Stimulated activated naive CD4-positive, alpha-beta T cell (primary cell): ENCODE results near the gene CRYBA1.
"Not testable (repeated sequence)": the region's sequence is repeated elsewhere in the genome, so short reads cannot be mapped to it uniquely, and the experiment has no call there.

Source experiments
- DNase-seq, 6 experiments: peaks; one replicate each; lab custom pipeline; 2025; lab: John Stamatoyannopoulos, UW

The CRYBA1 gene, protein sequence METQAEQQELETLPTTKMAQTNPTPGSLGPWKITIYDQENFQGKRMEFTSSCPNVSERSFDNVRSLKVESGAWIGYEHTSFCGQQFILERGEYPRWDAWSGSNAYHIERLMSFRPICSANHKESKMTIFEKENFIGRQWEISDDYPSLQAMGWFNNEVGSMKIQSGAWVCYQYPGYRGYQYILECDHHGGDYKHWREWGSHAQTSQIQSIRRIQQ

DNA sequence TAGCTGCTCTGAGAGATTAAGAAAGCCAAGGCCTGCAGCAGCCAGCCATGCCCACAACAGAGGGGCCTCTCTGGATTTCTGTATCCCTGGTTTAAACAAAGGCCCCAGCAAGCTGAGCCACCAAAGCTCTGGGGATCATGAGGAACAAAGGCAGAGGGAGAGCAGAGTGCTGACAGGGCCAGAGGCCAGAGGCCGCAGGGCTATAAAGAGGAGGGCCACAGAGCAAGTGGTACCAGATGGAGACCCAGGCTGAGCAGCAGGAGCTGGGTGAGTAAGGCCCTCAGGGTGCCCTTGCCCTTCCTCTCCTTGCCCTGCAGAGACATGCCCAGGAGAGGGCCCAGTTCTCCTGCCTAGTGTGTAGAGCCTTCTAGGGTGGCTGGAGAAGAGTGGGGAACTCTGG, at the start of gene CRYBA1:
TSS of gene CRYBA1 (plus strand) at position 232 of the 400 bp plus-strand sequence. CDS start at position 237, 5 bp downstream.
- DNase-seq, result no peak

DNA sequence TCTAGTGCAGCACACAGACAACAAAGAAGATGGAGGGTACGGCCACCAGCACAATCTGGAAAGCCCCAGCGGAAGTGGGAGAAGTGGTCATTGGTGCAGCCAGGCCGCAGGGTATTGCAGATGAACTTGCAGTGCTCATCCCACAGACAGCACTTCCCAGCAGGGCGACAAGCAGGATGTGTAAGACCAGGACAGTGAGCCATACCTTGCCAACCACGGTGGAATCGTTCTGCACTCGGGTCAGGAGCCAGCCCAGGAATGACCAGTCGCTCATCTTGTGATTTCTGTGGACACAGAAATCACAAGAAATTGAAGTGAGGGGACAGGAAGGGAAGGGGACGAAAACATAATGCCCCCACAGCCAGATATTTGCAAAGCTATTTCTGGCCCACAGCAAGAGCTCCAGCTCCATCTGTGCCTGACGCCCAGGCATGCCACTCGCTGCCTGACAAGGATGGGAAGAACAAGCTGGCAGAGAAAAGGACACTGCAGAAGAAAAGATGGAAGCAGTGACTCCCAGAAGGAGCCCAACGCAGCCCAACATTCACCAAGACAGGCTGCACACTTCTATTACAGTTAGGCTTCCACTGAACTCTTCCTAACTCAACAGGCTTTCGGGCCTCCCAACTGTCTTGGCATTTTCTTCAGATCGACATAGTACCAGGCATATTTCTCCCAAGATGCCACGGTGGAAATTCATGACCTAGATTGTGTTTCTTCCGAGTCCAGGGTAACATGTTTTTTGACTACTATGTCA, 49.0 kb upstream of the CRYBA1 start:
- no peak for DNase-seq

DNA sequence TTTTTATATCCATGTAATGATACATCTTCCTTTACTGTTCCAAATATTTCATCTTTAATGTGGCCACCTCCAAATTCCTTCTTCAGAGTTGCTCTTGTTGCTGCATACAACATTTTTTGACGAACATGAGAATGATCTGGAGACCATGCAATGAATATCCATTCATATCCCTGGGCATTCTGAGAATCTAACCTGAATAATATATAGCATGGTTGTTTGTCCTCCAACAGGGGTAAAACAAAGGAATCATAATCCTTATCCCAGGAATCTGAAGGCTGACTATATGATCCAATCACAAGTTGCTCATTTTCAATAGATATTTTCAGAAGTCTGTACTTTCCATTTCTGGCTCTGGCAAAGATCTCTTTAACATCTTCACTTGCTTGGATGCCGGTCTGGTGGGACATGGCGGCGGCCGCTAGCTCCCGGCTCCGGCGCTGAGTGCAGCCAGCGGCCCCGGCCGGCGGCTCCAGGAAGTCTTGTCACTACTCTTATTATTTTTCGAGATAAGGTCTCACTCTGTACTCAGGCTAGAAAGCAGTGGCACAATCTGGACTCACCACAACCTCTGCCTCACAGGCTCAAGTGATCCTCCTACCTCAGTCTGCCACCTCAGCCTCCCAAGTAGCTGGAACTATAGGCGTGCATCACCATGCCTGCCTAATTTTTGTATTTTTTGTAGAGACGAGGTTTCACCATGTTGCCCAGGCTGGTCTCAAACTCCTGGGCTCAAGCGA, 42.4 kb upstream of the CRYBA1 start:
- not testable (repeated sequence) for DNase-seq

DNA sequence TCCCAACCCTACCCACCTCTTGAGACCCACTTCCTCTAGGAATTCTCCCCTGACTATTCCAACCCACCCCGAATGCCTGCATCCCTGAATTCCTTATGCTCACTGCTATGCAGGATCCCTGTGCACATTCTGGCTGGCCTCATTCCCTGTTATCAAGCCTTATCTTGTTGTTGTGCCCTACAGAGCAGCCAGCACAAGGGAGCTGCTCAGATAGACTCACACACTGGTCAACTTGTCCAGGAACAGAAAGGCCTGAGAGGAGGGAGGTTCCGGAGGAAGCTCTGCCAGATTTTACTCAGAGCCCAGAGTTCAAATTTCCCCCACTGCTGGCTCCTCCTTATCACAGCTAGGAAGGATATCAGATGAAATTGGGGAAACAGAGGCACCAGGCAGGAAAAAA, 41.6 kb upstream of the CRYBA1 start:
- DNase-seq, result no peak

DNA sequence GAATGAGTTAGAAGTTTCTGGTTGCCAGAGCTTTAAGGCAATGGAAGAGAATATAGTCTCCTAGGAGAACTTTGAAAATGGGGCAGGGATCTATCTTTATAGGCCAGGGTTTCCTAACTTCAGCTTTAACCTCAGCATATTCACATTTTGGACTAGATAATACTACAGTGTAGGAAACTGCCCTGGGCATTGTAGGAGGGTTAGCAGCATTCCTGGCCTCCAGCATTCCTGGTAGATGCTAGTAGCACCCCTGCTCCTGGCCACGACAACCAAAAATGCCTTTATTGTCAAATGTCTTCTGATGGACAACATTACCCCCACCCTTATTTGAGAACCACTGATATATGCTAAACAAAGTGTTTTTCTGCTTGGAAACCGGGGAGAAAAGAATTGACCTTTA, 38.7 kb upstream of the CRYBA1 start:
- DNase-seq, result no peak

DNA sequence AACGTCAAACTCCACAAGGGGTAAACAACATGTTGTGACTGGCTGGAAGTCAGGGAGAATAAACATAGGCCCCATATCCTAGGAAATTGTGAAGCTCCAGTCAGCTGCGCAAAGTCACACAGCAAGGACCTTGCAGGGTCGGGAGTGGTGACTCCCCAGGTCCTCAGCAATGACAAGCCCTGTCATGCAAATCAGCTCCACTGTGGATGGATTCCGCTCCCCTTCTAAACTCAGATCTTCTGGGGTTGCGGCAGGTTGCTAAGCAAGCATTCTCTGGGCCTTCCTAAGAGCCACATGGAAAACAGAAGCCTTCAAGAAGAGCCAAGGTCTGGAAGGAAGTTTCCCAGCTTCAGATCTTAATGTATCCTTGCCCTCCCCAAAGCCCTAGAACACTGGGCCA, 37.6 kb upstream of the CRYBA1 start:
- DNase-seq, result no peak

DNA sequence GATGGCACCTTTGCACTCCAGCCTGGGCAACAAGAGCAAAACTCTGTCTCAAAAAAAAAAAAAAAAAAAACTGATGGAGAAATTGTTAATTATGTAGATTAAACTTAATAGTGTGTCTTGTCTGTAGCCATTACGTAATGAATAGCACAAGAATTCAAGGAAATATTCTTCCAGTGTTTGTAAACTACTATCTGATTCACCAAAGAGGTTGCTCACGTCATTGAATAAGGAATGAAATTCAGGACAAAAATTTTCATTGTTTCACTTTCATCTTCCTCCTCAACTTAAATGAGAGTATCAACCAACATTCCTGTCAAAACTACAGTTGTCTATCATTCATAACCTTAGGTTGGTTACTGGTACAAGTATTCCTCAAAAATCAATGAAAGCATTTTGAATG, 35.8 kb upstream of the CRYBA1 start:
- DNase-seq, result no peak

DNA sequence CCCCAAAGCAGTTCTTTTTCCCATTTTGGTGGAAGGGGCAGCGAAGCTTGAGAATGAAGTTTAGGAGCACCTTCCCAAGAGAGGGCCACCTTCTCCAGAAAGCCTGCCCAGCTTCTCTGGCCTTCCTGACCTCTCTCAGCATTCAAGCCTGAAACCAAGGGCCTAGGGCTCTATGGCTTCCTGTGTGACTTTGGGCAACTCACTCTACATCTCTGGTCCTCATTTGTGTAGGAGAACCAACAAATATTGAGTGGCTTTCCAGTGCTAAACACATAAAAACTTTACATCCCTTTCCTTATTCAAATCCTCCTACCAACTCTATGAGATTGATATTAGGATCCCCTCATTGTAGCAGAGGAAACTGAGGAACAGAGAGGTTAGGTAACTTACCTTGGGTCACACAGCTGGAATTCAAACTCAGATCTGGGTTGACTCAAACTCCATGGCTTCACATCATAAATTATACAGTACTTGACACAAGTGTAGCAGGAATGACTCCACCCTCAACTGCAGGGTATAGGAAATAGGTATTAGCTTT, 34.5 kb upstream of the CRYBA1 start:
- DNase-seq, result no peak

DNA sequence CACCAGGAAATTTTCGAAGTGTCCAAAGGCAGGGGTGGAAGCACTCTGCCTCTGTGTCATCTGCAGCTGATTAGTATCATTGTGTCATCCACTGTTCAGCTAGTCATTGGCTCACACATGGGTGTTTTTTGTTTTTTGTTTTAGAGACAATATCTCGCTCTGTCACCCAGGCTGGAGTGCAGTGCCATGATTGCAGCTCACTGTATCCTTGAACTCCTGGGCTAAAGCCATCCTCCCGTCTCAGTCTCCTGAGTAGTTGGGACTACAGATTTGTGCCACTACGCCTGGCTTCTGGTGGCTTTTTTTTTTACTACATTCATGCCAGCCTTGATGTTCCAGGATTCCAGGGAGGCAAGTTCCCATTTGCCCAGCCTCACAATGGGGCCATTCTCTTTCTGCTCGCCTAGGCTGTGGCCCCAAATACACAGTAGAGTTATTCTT, 34.0 kb upstream of the CRYBA1 start:
- DNase-seq, result no peak

DNA sequence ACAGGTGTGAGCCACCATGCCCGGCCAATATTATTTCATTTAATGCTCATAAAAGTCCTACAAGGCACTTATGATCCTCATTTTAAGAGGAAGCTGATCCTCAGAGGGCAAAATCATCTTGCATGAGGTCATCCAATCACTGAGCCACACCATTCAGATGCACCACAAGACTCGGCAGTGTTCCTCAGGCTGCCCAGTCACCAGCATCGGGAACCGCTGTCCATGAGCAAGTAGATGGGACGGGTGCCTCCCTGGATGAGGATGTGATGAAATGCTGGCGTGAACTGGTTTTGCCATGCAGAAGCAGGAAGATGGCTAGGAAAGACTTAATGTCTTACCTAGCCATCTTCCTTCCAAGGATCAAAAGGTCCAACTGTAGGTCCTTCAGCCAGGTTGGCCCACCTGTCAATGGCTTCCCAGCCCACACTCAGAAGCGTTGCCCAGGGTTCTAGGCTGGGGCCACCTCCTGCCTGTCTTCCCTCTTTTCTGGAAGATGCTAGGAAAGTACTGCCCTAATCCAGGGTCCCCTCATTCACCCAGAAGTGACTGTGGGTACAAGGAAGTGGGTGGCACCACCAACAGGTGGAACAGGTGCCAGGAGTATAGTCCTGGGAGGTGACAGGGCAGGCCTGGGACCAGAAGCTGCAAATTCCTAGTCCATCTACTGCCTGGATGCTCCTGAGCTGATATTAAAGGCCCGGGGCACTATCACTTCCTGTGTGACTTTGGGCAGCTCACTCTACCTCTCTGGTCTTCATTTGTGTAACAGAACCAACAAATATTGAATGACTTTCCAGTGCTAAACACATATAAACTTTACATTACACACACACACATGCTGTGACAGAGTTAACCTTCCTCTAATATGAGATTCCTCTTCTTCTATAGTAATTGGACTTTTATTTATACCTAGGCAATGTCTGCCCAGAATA, 32.2 kb upstream of the CRYBA1 start:
- no peak for DNase-seq

DNA sequence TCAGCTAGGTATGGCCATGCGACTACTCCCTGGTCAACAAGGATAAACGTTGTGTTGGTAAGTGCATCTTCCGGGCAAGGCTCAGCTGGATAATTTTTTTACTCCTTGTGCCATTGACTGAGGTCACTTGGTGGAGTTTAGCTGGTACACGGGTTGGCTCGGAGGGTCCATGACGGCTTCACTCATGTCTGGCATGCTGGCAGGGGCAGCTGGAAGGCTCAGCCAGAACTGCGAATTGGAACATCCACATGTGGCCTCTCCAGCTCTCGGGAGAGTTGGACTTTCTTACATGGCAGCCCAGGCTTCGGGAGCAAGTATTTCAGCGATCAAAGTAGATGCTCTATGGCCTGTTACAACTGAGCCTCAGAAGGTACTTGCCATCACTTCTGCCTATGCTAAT, 31.5 kb upstream of the CRYBA1 start:
- DNase-seq, result no peak

DNA sequence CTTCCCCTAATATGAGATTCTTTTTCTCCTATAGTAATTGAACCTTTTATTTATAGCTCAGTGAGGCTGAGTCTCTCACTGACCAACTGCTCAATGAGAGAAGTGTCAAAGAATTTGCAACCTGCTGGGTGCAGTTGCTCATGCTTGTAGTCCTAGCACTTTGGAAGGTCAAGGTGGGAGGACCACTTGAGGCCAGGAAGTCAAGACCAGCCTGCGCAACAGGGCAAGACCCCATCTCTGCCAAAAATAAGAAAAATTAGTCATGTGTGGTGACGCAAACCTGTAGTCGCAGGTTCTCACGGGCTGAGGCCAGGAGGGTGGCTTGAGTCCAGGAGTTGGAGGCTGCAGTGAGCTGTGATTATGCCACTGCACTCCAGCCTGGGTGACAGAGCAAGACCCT, 30.9 kb upstream of the CRYBA1 start:
- no peak for DNase-seq

DNA sequence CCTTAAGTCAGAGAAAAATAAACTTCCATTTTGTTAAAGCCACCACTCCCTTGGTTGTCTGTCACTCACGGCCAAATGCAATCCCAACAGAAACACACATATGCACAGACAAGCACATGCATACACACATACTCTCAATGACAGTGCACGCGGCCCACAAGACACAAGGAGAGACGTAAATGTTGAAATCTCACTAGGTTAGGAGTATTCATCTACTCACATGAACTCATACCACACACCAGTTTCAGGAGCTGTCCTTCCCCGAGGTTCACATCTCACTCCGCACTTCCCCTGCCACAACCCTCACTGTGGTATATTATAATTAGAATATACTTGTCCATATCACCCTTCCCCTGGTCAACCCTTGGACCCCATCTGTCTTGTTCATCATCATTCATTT, 30.5 kb upstream of the CRYBA1 start:
- DNase-seq, result no peak

DNA sequence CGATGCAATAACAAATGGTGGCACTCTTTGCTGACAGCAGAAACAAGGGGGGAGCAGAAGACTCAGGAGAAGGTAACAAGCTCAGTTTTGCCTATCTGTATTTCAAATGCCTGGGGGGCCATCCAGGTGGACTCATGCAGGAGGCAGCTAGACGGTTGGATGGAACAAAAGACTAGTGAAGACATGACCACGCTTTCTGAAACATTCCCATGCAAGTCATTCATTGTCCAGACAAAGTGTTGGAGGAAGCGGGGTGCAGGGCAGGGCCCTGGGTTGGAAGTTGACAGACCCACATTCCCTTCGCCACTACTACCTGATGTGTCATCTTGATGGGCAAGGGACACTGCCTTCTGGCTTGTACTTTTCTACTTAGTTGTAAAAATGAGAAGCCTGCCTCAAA, 29.8 kb upstream of the CRYBA1 start:
- no peak for DNase-seq

DNA sequence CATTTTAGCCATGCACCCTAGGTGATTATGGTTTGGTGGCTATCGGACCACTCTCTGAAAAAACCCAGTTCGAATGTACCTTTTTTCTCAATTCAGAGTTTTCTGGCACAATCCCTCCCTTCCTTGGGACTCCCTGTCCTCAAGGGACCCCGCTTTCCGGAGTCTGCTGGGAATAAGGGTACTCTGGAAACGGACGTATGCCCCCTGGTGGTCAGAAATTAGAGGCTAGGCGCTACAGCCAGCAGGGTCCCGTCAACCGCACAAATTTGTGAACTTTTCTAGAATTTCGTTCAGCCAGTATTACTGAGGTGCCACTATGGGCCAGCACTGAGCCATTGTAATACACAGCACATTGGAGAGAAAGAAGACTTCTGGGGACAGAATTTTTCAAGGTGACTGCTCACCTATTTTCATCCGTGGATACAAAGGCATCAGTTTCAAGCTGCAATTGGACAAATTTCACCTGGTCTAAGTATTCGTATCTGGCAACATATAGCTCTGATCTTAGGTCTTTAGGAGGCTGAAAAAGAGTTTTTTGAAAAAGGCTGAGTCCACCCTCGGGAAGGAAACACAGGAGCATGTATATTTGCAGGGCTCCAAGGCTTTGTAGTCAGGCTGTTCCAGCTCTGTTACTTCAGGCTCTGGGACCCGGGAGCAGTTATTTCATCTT, 27.1 kb upstream of the CRYBA1 start:
- DNase-seq, result peak; percentile 19 to 70 (median 54)

DNA sequence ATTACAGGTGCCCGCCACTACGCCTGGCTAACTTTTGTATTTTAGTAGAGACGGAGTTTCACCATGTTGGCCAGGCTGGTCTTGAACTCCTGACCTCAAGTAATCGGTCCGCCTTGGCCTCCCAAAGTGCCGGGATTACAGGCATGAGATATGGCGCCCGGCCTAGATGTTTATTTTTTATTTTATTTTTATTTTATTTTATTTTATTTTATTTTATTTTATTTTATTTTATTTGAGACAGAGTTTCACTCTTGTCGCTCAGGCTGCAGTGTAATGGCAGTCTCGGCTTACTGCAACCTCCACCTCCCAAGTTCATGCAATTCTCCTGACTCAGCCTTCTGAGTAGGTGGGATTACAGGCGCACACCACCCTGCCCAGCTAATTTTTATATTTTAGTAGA, 25.3 kb upstream of the CRYBA1 start:
- DNase-seq, result not testable (repeated sequence)

DNA sequence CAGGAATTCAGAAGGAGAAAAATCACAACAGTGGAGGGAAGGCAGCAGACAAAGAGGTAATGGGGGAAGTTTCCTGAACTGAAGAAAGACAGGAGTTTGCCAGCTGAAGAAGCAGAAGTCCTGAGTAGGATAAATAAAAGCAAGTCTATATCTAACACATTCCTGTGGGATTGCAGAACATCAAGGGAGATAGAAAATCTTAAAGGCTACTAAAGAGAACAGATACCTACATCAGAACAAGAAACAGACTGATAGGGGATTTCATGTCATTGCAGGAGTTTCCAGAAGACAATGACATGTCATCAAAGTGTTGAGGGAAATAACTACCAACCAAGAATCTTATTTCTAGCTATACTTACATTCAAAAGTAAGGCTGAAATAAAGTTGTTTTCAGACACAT, 21.3 kb upstream of the CRYBA1 start:
- DNase-seq, result no peak

DNA sequence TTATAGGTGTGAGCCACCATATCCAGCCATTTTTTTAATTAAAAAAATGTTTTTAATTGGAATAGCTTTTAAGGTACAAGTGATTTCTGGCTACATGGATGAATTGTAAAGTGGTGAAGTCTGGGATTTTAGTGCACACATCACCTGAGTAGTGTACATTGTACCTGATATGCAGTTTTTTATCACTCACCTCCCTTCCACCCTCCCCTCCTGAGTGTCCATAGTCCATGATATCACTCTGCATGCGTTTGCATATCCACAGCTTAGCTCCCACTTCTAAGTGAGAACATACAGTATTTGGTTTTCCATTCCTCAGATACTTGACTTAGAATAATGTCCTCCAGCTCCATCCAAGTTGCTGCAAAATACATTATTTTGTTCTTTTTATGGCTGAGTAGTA, 13.4 kb upstream of the CRYBA1 start:
- DNase-seq, result no peak

DNA sequence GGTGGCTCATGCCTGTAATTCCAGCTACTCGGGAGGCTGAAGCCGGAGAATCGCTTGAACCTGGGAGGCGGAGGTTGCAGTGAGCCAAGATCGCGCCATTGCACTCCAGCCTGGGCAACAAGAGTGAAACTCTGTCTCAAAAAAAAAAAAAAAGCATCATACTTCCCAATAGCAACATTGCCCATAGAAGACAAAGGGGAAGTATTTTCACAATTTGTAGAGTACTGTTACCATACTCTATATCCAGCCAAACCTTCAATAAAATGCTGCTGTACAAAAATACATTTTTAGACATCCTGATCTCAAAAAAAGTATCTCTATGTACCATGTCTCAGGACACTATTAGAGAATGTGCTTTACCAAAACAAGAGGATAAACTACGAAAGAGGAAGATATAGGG, 11.7 kb upstream of the CRYBA1 start:
- not testable (repeated sequence) for DNase-seq

DNA sequence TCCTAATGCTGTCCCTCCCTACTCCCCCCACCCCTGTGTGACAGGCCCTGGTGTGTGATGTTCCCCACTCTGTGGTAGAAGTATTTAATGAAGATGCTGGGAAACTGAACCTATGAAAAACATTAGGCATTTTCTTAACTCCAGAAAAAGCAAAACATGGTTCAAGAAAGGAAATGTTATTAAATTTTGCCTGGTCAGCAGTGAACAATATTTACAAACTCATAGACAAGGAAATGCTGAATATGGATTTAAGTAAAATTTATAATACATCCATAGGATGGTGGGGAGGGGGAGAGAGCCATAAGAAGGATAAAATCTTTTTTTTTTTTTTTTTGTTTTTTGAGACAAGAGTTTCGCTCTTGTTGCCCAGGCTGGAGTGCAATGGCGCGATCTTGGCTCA, 10.8 kb upstream of the CRYBA1 start:
- no peak for DNase-seq

DNA sequence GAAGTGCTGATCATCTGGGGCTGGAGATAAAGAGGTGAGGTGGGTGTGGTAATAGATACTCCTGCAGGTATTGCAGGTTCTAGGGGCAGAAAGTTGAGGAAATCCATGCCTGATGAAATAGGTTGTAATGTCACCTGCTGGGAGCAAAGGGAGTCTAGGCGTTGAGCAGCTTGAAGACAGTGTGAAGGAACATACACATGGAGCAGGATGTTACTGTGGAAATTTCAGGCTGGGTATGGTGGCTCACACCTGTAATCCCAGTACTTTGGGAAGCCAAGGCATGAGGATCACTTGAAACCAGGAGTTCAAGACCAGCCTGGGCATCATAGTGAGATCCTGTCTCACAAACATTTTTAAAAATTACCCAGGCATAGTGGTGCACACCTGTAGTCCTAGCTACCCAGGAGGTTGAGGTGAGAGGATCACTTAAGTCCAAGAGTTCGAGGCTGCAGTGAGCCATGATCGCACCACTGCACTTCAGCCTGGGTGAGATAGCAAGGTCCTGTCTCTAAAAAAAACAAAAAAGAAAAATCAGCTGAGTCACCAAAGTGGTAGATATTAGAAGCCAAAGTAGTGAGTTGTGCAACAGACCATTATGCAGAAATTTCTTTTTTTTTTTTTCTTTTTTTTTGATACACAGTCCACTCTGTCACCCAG, 9.1 kb upstream of the CRYBA1 start:
- DNase-seq, result no peak
